ENCODE measurements around the gene TECTA.
"Not testable (repeated sequence)": the region's sequence is repeated elsewhere in the genome, so short reads cannot be mapped to it uniquely, and the experiment has no call there.

The TECTA gene

DNA sequence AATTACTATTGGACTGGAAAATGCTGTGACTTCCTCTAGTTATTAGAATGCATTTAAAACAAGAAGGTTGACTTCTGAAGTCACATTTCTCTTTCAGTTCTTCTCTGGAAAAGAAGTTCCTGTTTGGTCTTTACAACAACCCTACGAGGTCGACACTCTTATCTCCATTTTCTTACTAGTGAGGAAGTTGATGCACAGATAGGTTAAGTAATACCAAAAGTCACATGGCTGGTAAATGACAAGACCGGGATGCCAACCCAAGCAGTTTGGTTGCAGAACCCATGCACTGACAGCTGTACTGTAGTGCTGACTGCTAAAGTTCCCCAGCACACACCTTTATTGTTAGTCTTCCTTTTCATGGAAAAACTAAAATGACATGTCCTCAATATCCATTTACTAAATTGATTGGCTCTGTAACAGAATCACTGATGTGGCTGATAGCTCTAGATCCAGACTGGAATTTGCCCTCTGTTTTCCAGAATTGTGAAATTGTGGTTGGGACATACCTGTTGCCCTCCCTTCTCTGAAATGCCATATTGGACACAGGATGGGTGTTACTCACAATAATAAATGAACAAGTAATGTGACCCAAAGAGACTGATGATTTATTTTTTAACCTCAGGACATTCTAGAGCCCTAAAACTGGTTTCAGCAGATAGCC, 9.4 kb upstream of the TECTA start:
- no peak for DNase-seq

DNA sequence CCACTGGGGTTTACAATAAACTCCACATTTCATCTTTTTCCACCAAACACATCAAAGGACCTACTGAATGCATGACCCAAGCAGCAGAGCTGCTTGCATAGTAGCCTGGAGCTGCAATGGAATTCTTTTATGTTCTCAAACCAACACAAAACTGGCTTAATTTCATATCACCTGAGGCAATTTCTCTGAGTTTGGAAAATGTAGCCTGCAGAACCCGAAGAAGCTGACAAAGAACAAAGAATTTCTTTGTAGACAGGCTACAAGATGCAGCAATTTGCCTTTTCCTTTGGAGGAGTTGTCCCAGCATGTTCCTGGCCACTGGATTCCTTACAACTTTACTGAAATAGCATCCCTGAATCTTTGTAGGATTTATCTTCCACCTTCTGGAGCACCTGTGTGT, 5.5 kb upstream of the TECTA start:
- no peak for DNase-seq

DNA sequence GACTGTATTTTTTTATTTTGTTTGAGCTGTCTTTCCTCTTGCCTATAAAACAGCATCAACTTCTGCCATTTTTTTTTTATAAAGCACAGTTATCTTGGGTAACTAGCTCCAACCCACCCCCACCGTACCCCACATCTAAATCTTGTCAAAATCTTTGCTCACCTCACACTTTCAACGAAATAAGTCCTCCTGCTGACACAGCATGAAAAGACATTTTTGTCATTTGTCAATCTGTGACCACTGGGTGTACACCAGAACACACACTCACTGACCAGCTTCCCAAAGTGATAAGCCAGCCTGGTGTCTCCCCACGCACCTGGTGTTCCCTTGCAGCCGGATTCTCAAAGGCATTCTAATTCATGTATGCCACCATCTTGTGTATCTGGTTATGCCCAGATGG, 1.7 kb upstream of the TECTA start:
- DNase-seq = no peak

DNA sequence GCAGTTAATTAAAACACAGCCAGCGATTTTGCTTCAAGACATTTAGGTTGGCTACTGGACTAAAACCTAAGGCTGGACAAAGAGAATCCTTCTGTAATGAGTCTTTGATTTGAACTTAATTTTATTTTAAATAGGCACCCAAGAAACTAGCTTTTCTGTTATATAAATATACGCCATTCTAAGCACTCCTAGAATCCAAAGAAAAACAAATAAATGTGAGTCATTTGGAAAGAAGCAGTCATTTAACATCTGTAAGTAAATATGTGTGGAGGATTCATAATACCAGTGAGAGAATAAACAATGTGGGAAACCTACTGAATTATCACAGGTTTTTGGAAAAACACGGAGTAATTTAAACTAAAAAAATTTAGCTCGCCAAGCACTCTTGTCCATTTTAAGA, 1.2 kb upstream of the TECTA start:
- no peak for DNase-seq

GRCh38 chr11:121104312-121104762, 3.3 kb downstream of the TECTA start:
- no peak for DNase-seq

DNA sequence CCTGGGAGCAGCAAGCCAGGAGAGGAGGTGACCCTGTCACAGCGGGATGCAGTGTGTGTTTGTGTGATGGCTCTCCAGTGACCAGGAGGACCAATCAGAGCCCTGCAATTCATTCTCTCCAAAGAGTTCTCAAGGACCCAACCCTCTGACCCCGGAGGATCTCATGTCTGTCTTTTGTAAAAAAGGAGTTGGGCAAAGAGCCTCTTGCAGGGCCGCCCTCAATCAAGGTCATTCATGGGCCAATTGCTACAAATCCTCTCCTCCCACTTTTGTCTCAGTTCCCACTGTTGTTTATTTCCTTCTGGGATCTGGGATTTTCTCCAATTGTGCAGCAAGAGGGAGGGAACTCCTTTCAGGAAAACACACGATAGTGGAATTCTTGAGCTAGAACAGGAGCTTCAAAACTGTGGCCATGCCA, 4.0 kb downstream of the TECTA start:
- no peak for DNase-seq

- DNase-seq = no peak
Observed at GRCh38 chr11:121105481-121106195, 4.6 kb downstream of the TECTA start.

DNA sequence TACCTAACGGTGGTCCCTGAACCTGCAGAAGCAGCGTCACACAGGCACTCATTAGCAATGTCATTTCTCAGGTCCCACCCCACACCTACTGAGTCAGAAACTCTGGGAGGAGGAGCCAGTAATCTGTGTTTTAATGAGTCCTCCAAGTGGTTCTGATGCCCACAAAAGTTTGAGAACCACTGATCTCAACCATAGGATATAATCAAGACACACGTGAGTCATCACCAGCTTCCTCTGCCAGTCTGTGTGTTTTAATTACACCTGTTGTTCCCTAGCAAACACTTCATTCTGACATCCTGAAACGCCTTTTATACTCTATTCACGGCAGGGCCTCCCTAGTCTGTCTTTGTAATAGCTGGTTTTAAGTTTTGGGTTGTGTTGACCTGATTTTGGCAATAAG, 5.8 kb downstream of the TECTA start:
- DNase-seq = no peak

DNA sequence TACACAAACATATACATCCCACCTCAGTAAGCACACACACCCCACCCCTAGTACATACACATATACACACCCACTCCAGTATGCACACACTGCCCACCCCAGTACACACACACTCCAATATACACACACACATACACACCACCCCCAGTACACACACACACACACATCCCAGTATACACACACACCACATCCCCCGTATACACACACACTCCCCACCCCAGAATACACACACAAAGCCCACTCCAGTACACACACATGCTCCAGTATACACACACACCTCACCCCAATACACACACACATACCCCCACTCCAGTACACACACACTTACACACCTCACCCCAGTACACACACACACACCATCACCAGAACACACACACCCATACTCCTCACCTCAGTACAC, 7.4 kb downstream of the TECTA start:
- no peak for DNase-seq

GRCh38 chr11:121109471-121109870, 8.4 kb downstream of the TECTA start:
- no peak for DNase-seq

GRCh38 chr11:121109916-121110586, 9.0 kb downstream of the TECTA start:
- no peak for DNase-seq

GRCh38 chr11:121110871-121111724, 10.1 kb downstream of the TECTA start:
- DNase-seq = no peak

GRCh38 chr11:121112498-121113455, 11.7 kb downstream of the TECTA start:
- no peak for DNase-seq

GRCh38 chr11:121113611-121114010, 12.6 kb downstream of the TECTA start:
- DNase-seq = no peak

- DNase-seq = not testable (repeated sequence)
Observed at GRCh38 chr11:121115024-121115423, 14.0 kb downstream of the TECTA start.

DNA sequence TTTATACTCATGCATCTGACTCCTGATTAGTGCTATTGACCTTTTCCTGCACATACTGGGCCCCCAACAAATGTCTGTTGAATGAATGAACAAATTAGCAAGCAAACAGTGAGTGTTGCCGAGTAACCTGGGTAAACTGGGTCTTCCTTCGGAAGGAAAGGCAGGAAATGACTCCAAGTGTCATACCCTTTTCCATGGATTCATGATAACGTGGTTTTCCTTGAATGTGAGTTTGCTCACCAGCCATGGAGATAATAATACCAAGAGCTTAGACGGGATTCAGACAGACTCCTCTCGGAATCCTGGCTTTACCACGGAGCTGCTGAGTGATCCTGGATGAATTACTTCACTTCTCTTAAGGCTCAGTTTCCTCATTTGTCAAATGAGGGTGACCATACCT, 16.7 kb downstream of the TECTA start:
- no peak for DNase-seq

DNA sequence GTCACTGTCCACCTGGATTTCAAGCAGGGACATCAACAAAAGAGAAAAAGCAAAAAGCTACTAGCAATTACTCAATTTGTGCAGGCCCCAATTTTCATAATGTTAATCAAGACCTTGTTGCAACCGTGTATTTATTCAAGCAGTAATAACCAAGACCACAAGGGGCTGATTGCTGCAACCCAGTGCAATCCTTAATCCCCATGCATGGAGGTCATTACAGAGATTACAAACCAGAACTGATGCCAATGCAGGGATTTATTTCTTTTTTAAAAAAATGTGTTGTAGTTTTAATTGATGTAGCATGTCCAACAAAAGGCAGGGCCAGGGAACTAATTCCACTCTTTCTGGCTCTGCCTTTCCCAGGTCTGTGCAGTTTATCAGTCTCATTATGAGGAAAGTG, 18.4 kb downstream of the TECTA start:
- DNase-seq = no peak

DNA sequence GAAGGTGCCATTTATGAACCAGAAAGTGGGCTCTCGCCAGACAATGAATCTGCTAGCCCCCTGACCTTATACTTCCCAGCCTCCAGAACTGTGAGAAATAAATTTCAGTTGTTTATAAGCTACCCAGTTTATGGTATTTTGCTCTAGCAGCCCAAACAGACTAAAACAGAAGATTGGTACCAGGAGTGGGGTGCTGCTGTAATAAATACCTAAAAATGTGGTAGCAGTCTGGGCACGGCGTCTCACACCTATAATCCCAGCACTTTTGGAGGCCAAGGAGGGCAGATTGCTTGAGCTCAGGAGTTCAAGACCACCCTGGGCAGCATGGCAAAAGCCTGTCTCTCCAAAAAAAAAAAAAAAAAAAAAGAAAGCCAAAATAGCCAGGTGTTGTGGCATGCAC, 21.3 kb downstream of the TECTA start:
- no peak for DNase-seq

GRCh38 chr11:121123496-121124069, 22.5 kb downstream of the TECTA start:
- no peak for DNase-seq

- no peak for DNase-seq
Observed at GRCh38 chr11:121127809-121128208, 26.8 kb downstream of the TECTA start.

All from activated effector memory CD4-positive, alpha-beta T cell treated with Interleukin-2 at 50 U/mL for 16 hours (primary cell).